AG04449 (cell line): ENCODE results near the gene DOCK10.

ENCODE experiments used
- CTCF ChIA-PET: fragments of 350-600 bp; formaldehyde crosslinking; extraction: SDS; loops from one replicate; lab custom pipeline; 2021; ENCODE audit warnings: antibody characterized with exemption; lab: Yijun Ruan, JAX
- POLR2A ChIA-PET: fragments of 400-600, 350-600 bp; formaldehyde crosslinking; extraction: SDS; loops from one replicate; lab custom pipeline; 2020; ENCODE audit warnings: antibody characterized with exemption, inconsistent platforms; lab: Yijun Ruan, JAX
- DNase-seq: peaks from one replicate; pipeline ENCODE4 v3.0.0-alpha.2; 2010; ENCODE audit warnings: low read depth, low spot score
- H3K4me3 ChIP-seq: 2 replicates; pipeline ENCODE4 v1.5.1; 2011; ENCODE audit warnings: low read depth, mild to moderate bottlenecking, control low read depth, low read length
- CTCF ChIP-seq: IDR thresholded peaks from one replicate; pipeline ENCODE4 v1.5.1; 2011; ENCODE audit warnings: mild to moderate bottlenecking, moderate library complexity, low read length, control low read depth, inconsistent platforms; ENCODE audit not compliant: insufficient read depth; ENCODE audit errors: missing control alignments

The DOCK10 gene

GRCh38 chr2:224937887-224938286 lies 104.4 kb downstream of the DOCK10 start:
- ChIA-PET CTCF (interaction anchor here (1.7 kb wide), 1 partner anchor 17 kb away, joined by 4 read pairs; no protein-coding TSS in a partner anchor), POLR2A (no interaction called here)
- no peak overlapping the region for H3K4me3 ChIP-seq
- no peak for DNase-seq
- TF ChIP-seq CTCF: no peak

- DNase-seq: no peak
- H3K4me3 ChIP-seq: no peak overlapping the region
- POLR2A ChIA-PET: no interaction called here
- TF ChIP-seq CTCF: no peak
- CTCF ChIA-PET: no interaction called here
These were observed 107.6 kb downstream of the DOCK10 start for GRCh38 chr2:224934526-224935188.

- CTCF ChIA-PET: no interaction called here
- no peak for DNase-seq
- POLR2A ChIA-PET: no interaction called here
- no peak for TF ChIP-seq CTCF
- H3K4me3 ChIP-seq: no peak overlapping the region
These were observed 108.8 kb downstream of the DOCK10 start for GRCh38 chr2:224933431-224933830.

GRCh38 chr2:224932522-224932921 lies 109.7 kb downstream of the DOCK10 start:
- TF ChIP-seq CTCF: no peak
- ChIA-PET POLR2A (no interaction called here), CTCF (no interaction called here)
- DNase-seq: no peak
- H3K4me3 ChIP-seq: no peak overlapping the region

GRCh38 chr2:224931956-224932355 lies 110.3 kb downstream of the DOCK10 start:
- CTCF ChIA-PET: no interaction called here
- H3K4me3 ChIP-seq: no peak overlapping the region
- POLR2A ChIA-PET: no interaction called here
- DNase-seq: no peak
- TF ChIP-seq CTCF: no peak

GRCh38 chr2:224930990-224931389 lies 111.3 kb downstream of the DOCK10 start:
- ChIA-PET POLR2A (no interaction called here), CTCF (no interaction called here)
- DNase-seq: no peak
- no peak overlapping the region for H3K4me3 ChIP-seq
- TF ChIP-seq CTCF: no peak
